Spleen (tissue), 11 donors: Measurements from ENCODE around the gene TRIM33. TPM values are rescaled to one million over a fixed set of nuclear protein-coding genes. Genes with fewer than 3 reads are reported as not detected.

Experiments used
- DNase-seq: peaks from one replicate; pipeline ENCODE4 v3.0.0-alpha.2; 2020
- H3K27ac ChIP-seq, 8 donors: fragments of 200-600 bp; sonication (generic) in 7 of 8; 1 replicate in 4 of 8; 2 replicates in 4 of 8; pipeline versions ENCODE4 v1.5.0 to v1.8.0; 2016 to 2021; ENCODE audit warnings: inconsistent platforms in 4 of 8, mild to moderate bottlenecking in 4 of 8, moderate library complexity in 1 of 8
- H3K27me3 ChIP-seq, 7 donors: fragments of 200-600 bp; sonication (generic) in 6 of 7; replicated peaks in 1 of 7; 1 replicate in 4 of 7; 2 replicates in 3 of 7; pipeline versions ENCODE4 v1.5.0 to v1.8.0; 2016 to 2021; ENCODE audit warnings: inconsistent platforms in 3 of 7, mild to moderate bottlenecking in 1 of 7
- H3K36me3 ChIP-seq, 6 donors: fragments of 200-600 bp; sonication (generic) in 5 of 6; 1 replicate in 4 of 6; 2 replicates in 2 of 6; pipeline versions ENCODE4 v1.5.0 to v1.8.0; 2016 to 2021; ENCODE audit warnings: inconsistent platforms in 2 of 6
- H3K4me1 ChIP-seq, 6 donors: fragments of 200-600 bp; sonication (generic) in 5 of 6; 1 replicate in 3 of 6; 2 replicates in 3 of 6; pipeline versions ENCODE4 v1.5.0 to v1.8.0; 2016 to 2021; ENCODE audit warnings: inconsistent platforms in 3 of 6
- H3K4me3 ChIP-seq, 8 donors: fragments of 200-600 bp; sonication (generic) in 7 of 8; 1 replicate in 4 of 8; 2 replicates in 4 of 8; pipeline versions ENCODE4 v1.5.0 to v1.8.0; 2016 to 2021; ENCODE audit warnings: inconsistent platforms in 4 of 8, mild to moderate bottlenecking in 4 of 8, moderate library complexity in 2 of 8
- H3K9me3 ChIP-seq, 8 donors: fragments of 200-600 bp; sonication (generic) in 7 of 8; 1 replicate in 4 of 8; 2 replicates in 4 of 8; pipeline versions ENCODE4 v1.5.0 to v1.8.0; 2016 to 2021; ENCODE audit warnings: inconsistent platforms in 4 of 8
- POLR2A ChIP-seq, 3 donors: fragments of 450-650 bp; IDR thresholded peaks; one replicate each; pipeline ENCODE4 v1.5.1; 2017; ENCODE audit warnings: antibody characterized with exemption in 3 of 3, mild to moderate bottlenecking in 1 of 3
- POLR2AphosphoS5 ChIP-seq, 3 donors: sonication (generic); formaldehyde crosslinking; IDR thresholded peaks; one replicate each; pipeline ENCODE4 v1.5.1; 2017; ENCODE audit warnings: antibody characterized with exemption in 3 of 3
- WGBS, 5 donors: extraction: QIAGEN DNeasy Blood & Tissue Kit in 3 of 5; methylation state at CpG; one replicate each; pipeline versions ENCODE4 v1.1.5 to v1.1.7; 2013 to 2018; 5-methylcytosine and 5-hydroxymethylcytosine counted together
- intact Hi-C: fragments of 100-400 bp; cut with DNase I; formaldehyde crosslinking; loops from one replicate; pipeline ENCODE4 v1.15.0; 2023; ENCODE audit warnings: low total_unique reads
- polyA plus RNA-seq, 3 donors: library from polyadenylated mRNA; stranded (reverse); fragments of 200-250 nt; gene quantifications; one replicate each; pipeline ENCODE4 v1.2.1, GENCODE V29; 2013
- total RNA-seq, 7 donors: library from RNA; depleted of rRNA in 3 of 7; stranded (reverse); fragments of >200 nt in 3 of 7; fragmentation: NEBNext Ultra II Directional in 4 of 7; extraction: Animal tissue kit (Norgen Biotek cat#: 25700) in 4 of 7; gene quantifications; one replicate each; pipeline versions ENCODE4 v1.1.0 to v1.2.1, GENCODE V29; 2016 to 2021
- TF ChIP-seq, protein P1 (sequence below), 11 experiments: fragments of 200-600 bp in 7 of 11; fragments of 450-650 bp in 4 of 11; sonication (generic) in 4 of 11; IDR thresholded peaks in 8 of 11; conservative IDR thresholded peaks in 3 of 11; 1 replicate in 7 of 11; 2 replicates in 4 of 11; pipeline versions ENCODE4 v1.4.0 to v1.8.0; 2016 to 2021; ENCODE audit warnings: antibody characterized with exemption in 11 of 11, inconsistent platforms in 4 of 11, mild to moderate bottlenecking in 1 of 11
- donor health status: healthy with polysubstance abuse.
- donor health status: DM: no; HTN: no; CAD: no; lungs with moderate emphysema.
- donor health status: DM: no; HTN: no; CAD: no.
- donor health status: Bipolar disorder and iron deficiency.
- donor health status: healthy.
- donor health status: DM: no; HTN: no; CAD: no.
- donor health status: DM: yes; HTN: yes; CAD: no.

The TRIM33 gene
- total and polyA plus RNA-seq, 10 donors = 8.9 to 59.4 (median 42.2) TPM

DNA sequence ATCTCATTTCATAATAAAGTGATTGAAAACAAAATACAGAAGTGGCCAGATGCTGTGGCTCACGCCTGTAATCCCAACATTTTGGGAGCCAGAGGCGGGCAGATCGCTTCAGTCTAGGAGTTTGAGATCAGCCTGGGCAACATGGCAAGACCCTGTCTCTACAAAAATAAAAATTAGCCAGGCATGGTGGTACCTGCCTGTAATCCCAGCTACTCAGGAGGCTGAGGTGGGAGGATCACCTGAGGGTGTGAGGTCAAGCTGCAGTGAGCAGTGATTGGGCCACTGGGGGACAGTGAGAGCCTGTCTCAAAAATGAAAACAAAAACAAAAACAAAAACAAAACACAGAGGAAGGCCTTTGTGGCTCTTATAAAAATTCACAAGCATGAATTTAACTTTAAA, 38.6 kb downstream of the TRIM33 start:
- peaks cover 0 to 8% (median 0%) of the 10 kb centered on the region in 8 donors for H3K9me3 ChIP-seq
- H3K27me3 ChIP-seq = no peaks in the 10 kb centered on the region
- intact Hi-C loops = no loop called here
- no peak for TF ChIP-seq POLR2AphosphoS5 (IDR thresholded peaks at IDR 0.05)
- TF ChIP-seq, protein P1, sequence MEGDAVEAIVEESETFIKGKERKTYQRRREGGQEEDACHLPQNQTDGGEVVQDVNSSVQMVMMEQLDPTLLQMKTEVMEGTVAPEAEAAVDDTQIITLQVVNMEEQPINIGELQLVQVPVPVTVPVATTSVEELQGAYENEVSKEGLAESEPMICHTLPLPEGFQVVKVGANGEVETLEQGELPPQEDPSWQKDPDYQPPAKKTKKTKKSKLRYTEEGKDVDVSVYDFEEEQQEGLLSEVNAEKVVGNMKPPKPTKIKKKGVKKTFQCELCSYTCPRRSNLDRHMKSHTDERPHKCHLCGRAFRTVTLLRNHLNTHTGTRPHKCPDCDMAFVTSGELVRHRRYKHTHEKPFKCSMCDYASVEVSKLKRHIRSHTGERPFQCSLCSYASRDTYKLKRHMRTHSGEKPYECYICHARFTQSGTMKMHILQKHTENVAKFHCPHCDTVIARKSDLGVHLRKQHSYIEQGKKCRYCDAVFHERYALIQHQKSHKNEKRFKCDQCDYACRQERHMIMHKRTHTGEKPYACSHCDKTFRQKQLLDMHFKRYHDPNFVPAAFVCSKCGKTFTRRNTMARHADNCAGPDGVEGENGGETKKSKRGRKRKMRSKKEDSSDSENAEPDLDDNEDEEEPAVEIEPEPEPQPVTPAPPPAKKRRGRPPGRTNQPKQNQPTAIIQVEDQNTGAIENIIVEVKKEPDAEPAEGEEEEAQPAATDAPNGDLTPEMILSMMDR (IDR thresholded peaks at IDR 0.05 in 8 of 11, conservative IDR thresholded peaks at IDR 0.05 in 3 of 11) = no peak
- no peak for TF ChIP-seq POLR2A (IDR thresholded peaks at IDR 0.05)
- H3K4me1 ChIP-seq = peaks cover 7 to 77% (median 33%) of the 10 kb centered on the region in 6 donors
- peaks cover 0 to 9% (median 0%) of the 10 kb centered on the region in 6 donors for H3K36me3 ChIP-seq
- 89 to 98% (median 95%) methylated on average over 3 of the region's 3 CpGs for WGBS, 5 donors
- DNase-seq = no peak
- H3K4me3 ChIP-seq = no peak overlapping the region
- no peak overlapping the region for H3K27ac ChIP-seq

DNA sequence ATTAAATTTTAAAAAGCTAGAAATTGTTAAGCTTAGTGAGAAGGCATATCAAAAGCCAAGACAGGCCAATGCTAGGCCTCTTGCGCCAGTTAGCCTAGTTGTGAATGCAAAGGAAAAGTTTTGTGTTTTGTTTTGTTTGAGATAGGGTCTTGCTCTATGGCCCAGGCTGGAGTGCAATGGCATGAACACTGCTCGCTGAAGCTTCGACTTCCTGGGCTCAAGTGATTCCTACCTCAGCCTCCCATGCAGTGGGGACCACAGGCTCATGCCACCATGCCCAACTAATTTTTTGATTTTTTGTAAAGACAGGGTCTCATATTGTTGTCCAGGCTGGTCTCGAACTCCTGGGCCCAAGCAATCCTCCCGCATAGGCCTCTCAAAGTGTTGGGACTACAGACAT, 40.3 kb downstream of the TRIM33 start:
- WGBS, 5 donors = 76 to 80% (median 79%) methylated on average over 5 of the region's 5 CpGs
- TF ChIP-seq, protein P1 (IDR thresholded peaks at IDR 0.05 in 8 of 11, conservative IDR thresholded peaks at IDR 0.05 in 3 of 11) = no peak
- no peak for TF ChIP-seq POLR2A (IDR thresholded peaks at IDR 0.05)
- no peak for DNase-seq

DNA sequence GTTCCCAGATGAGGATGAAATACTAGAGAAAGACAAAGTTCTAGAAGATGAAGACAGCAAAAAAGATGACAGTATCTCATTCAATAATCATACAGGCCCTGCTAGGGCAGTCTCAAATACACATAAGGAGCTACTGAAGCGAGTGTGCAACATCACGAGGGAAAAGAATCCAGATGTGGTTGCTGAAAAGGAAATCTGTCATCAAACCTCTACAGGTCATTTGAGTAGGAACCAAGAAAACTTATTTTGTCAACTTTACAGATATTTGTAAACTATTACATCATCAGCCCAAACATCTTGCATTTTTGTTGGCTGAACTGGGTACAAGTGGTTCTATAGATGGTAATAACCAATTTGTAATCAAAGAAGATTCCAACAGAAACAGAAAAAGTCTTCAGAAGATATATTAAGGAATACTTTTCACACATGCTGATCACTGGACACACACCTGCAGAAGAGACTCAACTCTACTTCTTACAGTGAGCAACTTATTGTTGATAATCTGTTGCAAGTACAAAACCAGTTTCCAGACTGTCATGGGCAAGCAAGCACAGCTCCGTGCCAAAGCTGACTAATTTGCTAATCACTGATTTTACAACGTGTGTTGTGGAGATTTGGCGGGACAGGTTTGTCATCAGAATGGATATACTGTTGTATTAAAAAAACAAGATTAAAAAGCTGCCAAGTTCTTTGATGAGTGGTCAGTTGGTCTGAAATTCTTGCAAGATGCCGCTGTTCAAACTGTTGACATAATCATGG, 42.1 kb downstream of the TRIM33 start:
- H3K4me3 ChIP-seq = no peak overlapping the region
- H3K4me1 ChIP-seq = peaks cover 12 to 64% (median 27%) of the 10 kb centered on the region in 6 donors
- no peaks in the 10 kb centered on the region for H3K27me3 ChIP-seq
- peaks cover 0 to 8% (median 0%) of the 10 kb centered on the region in 8 donors for H3K9me3 ChIP-seq
- no peak for DNase-seq
- 70 to 83% (median 79%) methylated on average over 6 of the region's 6 CpGs for WGBS, 5 donors
- no peak overlapping the region for H3K27ac ChIP-seq
- TF ChIP-seq, protein P1 (IDR thresholded peaks at IDR 0.05 in 8 of 11, conservative IDR thresholded peaks at IDR 0.05 in 3 of 11) = no peak
- TF ChIP-seq POLR2A (IDR thresholded peaks at IDR 0.05) (no peak), POLR2AphosphoS5 (IDR thresholded peaks at IDR 0.05) (no peak)
- intact Hi-C loops = no loop called here
- peaks cover 0 to 13% (median 0%) of the 10 kb centered on the region in 6 donors for H3K36me3 ChIP-seq

More for the DNA sequence above, 40.3 kb downstream of the TRIM33 start:
- H3K36me3 ChIP-seq = peaks cover 0 to 9% (median 0%) of the 10 kb centered on the region in 6 donors
- no peak overlapping the region for H3K27ac ChIP-seq
- intact Hi-C loops = no loop called here
- H3K9me3 ChIP-seq = peaks cover 0 to 8% (median 0%) of the 10 kb centered on the region in 8 donors
- H3K27me3 ChIP-seq = no peaks in the 10 kb centered on the region
- peaks cover 12 to 73% (median 32%) of the 10 kb centered on the region in 6 donors for H3K4me1 ChIP-seq
- H3K4me3 ChIP-seq = no peak overlapping the region

DNA sequence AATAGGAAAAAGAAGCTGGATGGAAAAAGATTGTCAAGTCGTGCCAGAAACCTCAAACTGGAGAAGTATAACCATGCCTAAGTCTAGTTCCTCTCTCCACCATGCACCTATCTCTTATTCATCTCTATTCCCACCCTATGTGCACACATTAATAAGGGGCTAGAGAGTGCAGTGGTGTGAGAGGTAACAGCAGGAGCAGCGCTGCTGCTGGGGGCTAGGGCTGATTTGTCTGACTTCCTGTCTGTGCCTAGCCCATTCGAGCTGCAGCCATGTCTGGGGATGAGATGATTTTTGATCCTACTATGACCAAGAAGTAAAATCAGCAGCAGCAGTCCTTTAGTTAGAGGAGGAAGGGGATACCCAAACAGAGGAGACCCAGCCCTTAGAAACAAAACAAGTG, 43.0 kb downstream of the TRIM33 start:
- Histone ChIP-seq H3K36me3 (peaks cover 0 to 18% (median 1%) of the 10 kb centered on the region in 6 donors), H3K27me3 (no peaks in the 10 kb centered on the region), H3K9me3 (peaks cover 0 to 3% (median 0%) of the 10 kb centered on the region in 8 donors), H3K27ac (no peak overlapping the region), H3K4me3 (no peak overlapping the region), H3K4me1 (peaks cover 12 to 55% (median 27%) of the 10 kb centered on the region in 6 donors)
- TF ChIP-seq, protein P1 (IDR thresholded peaks at IDR 0.05 in 8 of 11, conservative IDR thresholded peaks at IDR 0.05 in 3 of 11) = no peak
- TF ChIP-seq POLR2A (IDR thresholded peaks at IDR 0.05) (no peak), POLR2AphosphoS5 (IDR thresholded peaks at IDR 0.05) (no peak)
- WGBS, 5 donors = 41 to 56% (median 50%) methylated on average over 3 of the region's 3 CpGs
- DNase-seq = no peak
- intact Hi-C loops = no loop called here
